WTC11 (cell line): ENCODE data around the gene USH1C. TPM values are rescaled to one million over a fixed set of nuclear protein-coding genes. Genes with fewer than 3 reads are reported as not detected.

Experiments
- ATAC-seq: fragments of 200-7000 bp; cut with Tn5 transposase; 2 replicates; pipeline ENCODE4 v1.10.0; 2021; ENCODE audit warnings: mild to moderate bottlenecking, moderate library complexity
- CTCF ChIA-PET: fragments of 300-600 bp; sonication (Branson Sonifier 250); formaldehyde crosslinking; loops from one replicate; lab custom pipeline; 2021; ENCODE audit warnings: antibody characterized with exemption; lab: Charles Lee
- POLR2A ChIA-PET: fragments of 350-600 bp; sonication (Branson Sonifier 250); formaldehyde crosslinking; loops from one replicate; lab custom pipeline; 2021; ENCODE audit warnings: antibody characterized with exemption; lab: Charles Lee
- DNase-seq: peaks from one replicate; pipeline ENCODE4 v3.0.0; 2021; ENCODE audit warnings: low spot score
- H3K27ac Mint-ChIP-seq: 2 replicates; pipeline ENCODE4 v1.8.0; 2021; ENCODE audit warnings: mixed read lengths
- H3K27me3 Mint-ChIP-seq: 2 replicates; pipeline ENCODE4 v1.8.0; 2021; ENCODE audit warnings: low read depth, mild to moderate bottlenecking, moderate library complexity, mixed read lengths
- H3K36me3 Mint-ChIP-seq: 2 replicates; pipeline ENCODE4 v1.8.0; 2021; ENCODE audit warnings: mixed read lengths
- H3K4me1 Mint-ChIP-seq: 2 replicates; pipeline ENCODE4 v1.8.0; 2022; ENCODE audit warnings: mixed read lengths
- H3K4me3 Mint-ChIP-seq: 2 replicates; pipeline ENCODE4 v1.8.0; 2021; ENCODE audit warnings: mild to moderate bottlenecking, moderate library complexity, mixed read lengths
- H3K9me3 Mint-ChIP-seq: 2 replicates; pipeline ENCODE4 v1.8.0; 2021; ENCODE audit warnings: mixed read lengths
- CBFB ChIP-seq: sonication (generic); formaldehyde crosslinking; IDR thresholded peaks from 2 replicates; pipeline ENCODE4 v1.8.1; 2022; ENCODE audit warnings: mild to moderate bottlenecking, low read depth, missing genetic modification reagents
- ELF4 ChIP-seq: sonication (generic); formaldehyde crosslinking; IDR thresholded peaks from 2 replicates; pipeline ENCODE4 v1.8.1; 2022; ENCODE audit warnings: low read depth, mild to moderate bottlenecking, moderate library complexity, missing genetic modification reagents
- EMX1 ChIP-seq: fragments of 250-450 bp; sonication (Bioruptor Pico); IDR thresholded peaks from 2 replicates; pipeline ENCODE4 v1.8.0; 2021; ENCODE audit warnings: mild to moderate bottlenecking
- FOXJ3 ChIP-seq: sonication (generic); formaldehyde crosslinking; IDR thresholded peaks from 2 replicates; pipeline ENCODE4 v1.9.0; 2021; ENCODE audit warnings: missing genetic modification reagents, mild to moderate bottlenecking, borderline replicate concordance
- FOXK1 ChIP-seq: sonication (generic); formaldehyde crosslinking; IDR thresholded peaks from 2 replicates; pipeline ENCODE4 v1.8.0; 2022; ENCODE audit warnings: mild to moderate bottlenecking, moderate library complexity, missing genetic modification reagents
- GTF2I ChIP-seq: fragments of 250-450 bp; sonication (Bioruptor Pico); conservative IDR thresholded peaks from 2 replicates; pipeline ENCODE4 v1.4.0; 2021; ENCODE audit warnings: mild to moderate bottlenecking
- KAT7 ChIP-seq: sonication (generic); formaldehyde crosslinking; IDR thresholded peaks from 2 replicates; pipeline ENCODE4 v1.8.1; 2023; ENCODE audit warnings: missing genetic modification reagents, mild to moderate bottlenecking, borderline replicate concordance
- NFATC4 ChIP-seq: fragments of 250-450 bp; sonication (Bioruptor Pico); IDR thresholded peaks from 2 replicates; pipeline ENCODE4 v1.9.0; 2021; ENCODE audit warnings: mild to moderate bottlenecking
- NFYB ChIP-seq: sonication (generic); formaldehyde crosslinking; conservative IDR thresholded peaks from 2 replicates; pipeline ENCODE4 v1.8.0; 2022; ENCODE audit warnings: low read depth, missing genetic modification reagents
- OVOL2 ChIP-seq: fragments of 250-450 bp; sonication (Bioruptor Pico); IDR thresholded peaks from 2 replicates; pipeline ENCODE4 v1.9.0; 2021; ENCODE audit warnings: mild to moderate bottlenecking, borderline replicate concordance
- TEAD4 ChIP-seq: sonication (generic); formaldehyde crosslinking; IDR thresholded peaks from 2 replicates; pipeline ENCODE4 v1.8.0; 2022; ENCODE audit warnings: mild to moderate bottlenecking, missing genetic modification reagents
- ZNF121 ChIP-seq: sonication (generic); formaldehyde crosslinking; IDR thresholded peaks from 2 replicates; pipeline ENCODE4 v1.8.0; 2023; ENCODE audit warnings: missing genetic modification reagents
- ZNF263 ChIP-seq: sonication (generic); formaldehyde crosslinking; IDR thresholded peaks from 2 replicates; pipeline ENCODE4 v1.8.1; 2022; ENCODE audit warnings: low read depth, mild to moderate bottlenecking, moderate library complexity, missing genetic modification reagents
- ZNF396 ChIP-seq: fragments of 250-450 bp; sonication (Bioruptor Pico); IDR thresholded peaks from 2 replicates; pipeline ENCODE4 v1.8.0; 2021; ENCODE audit warnings: mild to moderate bottlenecking, moderate library complexity, borderline replicate concordance
- ZNF423 ChIP-seq: fragments of 250-450 bp; sonication (Bioruptor Pico); IDR thresholded peaks from 2 replicates; pipeline ENCODE4 v2.1.2; 2022; ENCODE audit warnings: mild to moderate bottlenecking, moderate library complexity
- total RNA-seq: library from RNA; stranded (reverse); gene quantifications from 3 replicates; pipeline ENCODE4 v1.2.3, GENCODE V29; 2021
- TF ChIP-seq, protein P1 (sequence below): sonication (generic); formaldehyde crosslinking; IDR thresholded peaks from 2 replicates; pipeline ENCODE4 v1.8.0; 2023; ENCODE audit warnings: mild to moderate bottlenecking, missing genetic modification reagents
- TF ChIP-seq, protein P2 (sequence below): fragments of 250-450 bp; sonication (Bioruptor Pico); IDR thresholded peaks from 2 replicates; pipeline ENCODE4 v1.9.0; 2021; ENCODE audit warnings: moderate library complexity, mild to moderate bottlenecking, inconsistent platforms, borderline replicate concordance
- TF ChIP-seq, protein P3 (sequence below): sonication (generic); formaldehyde crosslinking; IDR thresholded peaks from 2 replicates; pipeline ENCODE4 v1.8.1; 2023; ENCODE audit warnings: mild to moderate bottlenecking, missing genetic modification reagents
- TF ChIP-seq, protein P4 (sequence below): sonication (generic); formaldehyde crosslinking; IDR thresholded peaks from 2 replicates; pipeline ENCODE4 v1.8.1; 2023; ENCODE audit warnings: mild to moderate bottlenecking, missing genetic modification reagents, moderate library complexity

The USH1C gene
- total RNA-seq, 1 experiment from 2014 or later = 3.9 TPM

DNA sequence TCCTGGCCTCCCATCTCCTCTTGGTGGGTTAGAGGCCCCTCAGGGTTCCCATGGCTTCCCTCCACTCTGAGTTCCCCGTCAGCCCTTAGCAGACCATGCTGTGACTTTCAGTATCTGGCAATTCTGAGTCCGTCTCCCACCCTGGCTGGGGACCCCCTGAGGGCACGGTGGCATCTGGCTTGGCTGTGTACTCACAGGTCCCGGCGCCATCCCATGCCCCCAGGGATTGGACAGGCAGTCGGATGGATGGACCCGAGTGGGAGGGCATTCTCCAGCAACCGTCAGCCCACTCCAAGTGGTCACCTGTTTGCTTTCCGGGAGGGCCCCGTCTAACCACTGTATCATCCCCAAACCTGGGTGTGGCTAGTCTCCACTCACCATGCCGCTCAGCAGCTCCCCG is 43.5 kb downstream of the USH1C start (continued):
- TF ChIP-seq ELF4 (CRISPR knock-in tag) (no peak), ZNF423 (no peak), FOXK1 (CRISPR knock-in tag) (no peak), EMX1 (CRISPR knock-in tag) (no peak), FOXJ3 (no peak), ZNF263 (CRISPR knock-in tag) (no peak), GTF2I (no peak)
- TF ChIP-seq, protein P1, sequence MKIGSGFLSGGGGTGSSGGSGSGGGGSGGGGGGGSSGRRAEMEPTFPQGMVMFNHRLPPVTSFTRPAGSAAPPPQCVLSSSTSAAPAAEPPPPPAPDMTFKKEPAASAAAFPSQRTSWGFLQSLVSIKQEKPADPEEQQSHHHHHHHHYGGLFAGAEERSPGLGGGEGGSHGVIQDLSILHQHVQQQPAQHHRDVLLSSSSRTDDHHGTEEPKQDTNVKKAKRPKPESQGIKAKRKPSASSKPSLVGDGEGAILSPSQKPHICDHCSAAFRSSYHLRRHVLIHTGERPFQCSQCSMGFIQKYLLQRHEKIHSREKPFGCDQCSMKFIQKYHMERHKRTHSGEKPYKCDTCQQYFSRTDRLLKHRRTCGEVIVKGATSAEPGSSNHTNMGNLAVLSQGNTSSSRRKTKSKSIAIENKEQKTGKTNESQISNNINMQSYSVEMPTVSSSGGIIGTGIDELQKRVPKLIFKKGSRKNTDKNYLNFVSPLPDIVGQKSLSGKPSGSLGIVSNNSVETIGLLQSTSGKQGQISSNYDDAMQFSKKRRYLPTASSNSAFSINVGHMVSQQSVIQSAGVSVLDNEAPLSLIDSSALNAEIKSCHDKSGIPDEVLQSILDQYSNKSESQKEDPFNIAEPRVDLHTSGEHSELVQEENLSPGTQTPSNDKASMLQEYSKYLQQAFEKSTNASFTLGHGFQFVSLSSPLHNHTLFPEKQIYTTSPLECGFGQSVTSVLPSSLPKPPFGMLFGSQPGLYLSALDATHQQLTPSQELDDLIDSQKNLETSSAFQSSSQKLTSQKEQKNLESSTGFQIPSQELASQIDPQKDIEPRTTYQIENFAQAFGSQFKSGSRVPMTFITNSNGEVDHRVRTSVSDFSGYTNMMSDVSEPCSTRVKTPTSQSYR (CRISPR knock-in tag) = no peak

DNA sequence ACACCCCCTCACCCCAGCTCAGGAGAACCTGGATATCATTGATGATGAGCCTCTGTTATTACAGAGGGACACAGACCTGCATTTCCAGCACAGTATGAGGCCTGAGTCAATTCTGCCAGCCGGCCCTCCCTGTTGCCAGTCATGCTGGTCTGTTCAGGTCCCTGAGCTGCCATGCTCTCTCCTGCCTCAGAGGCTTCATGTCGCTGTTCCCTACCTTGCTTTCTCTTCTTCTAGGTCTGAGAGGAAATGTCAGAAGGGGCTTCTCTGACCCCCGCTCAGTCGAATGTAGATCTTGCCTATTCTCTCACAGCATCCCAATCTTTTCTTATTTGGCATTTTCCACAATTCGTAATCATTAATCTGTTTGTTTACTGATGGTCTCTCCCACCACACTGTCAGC is 45.7 kb downstream of the USH1C start:
- DNase-seq (peak; percentile 47), ATAC-seq (peak; percentile 89)
- H3K9me3 Mint-ChIP-seq = no peaks in the 10 kb centered on the region
- ChIA-PET POLR2A (interaction anchor here (0.5 kb wide), 1 partner anchor 221 kb away, joined by 3 read pairs; the partner anchor contains the start of gene MYOD1), CTCF (interaction anchor here (0.6 to 2.0 kb wide), 23 partner anchors 9 to 332 kb away, joined by 3 to 25 read pairs (median 5); partner anchors contain the start of genes KCNJ11 and USH1C)
- H3K4me3 Mint-ChIP-seq = no peak overlapping the region
- no peak overlapping the region for H3K27ac Mint-ChIP-seq
- H3K36me3 Mint-ChIP-seq = no peaks in the 10 kb centered on the region
- TF ChIP-seq, protein P2, sequence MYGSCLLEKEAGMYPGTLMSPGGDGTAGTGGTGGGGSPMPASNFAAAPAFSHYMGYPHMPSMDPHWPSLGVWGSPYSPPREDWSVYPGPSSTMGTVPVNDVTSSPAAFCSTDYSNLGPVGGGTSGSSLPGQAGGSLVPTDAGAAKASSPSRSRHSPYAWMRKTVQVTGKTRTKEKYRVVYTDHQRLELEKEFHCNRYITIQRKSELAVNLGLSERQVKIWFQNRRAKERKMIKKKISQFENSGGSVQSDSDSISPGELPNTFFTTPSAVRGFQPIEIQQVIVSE (CRISPR knock-in tag) = no peak
- TF ChIP-seq ZNF121 = no peak
- TF ChIP-seq TEAD4 = no peak
- TF ChIP-seq ELF4 (CRISPR knock-in tag) = no peak
- no peak for TF ChIP-seq CBFB (CRISPR knock-in tag)
- TF ChIP-seq, protein P3, sequence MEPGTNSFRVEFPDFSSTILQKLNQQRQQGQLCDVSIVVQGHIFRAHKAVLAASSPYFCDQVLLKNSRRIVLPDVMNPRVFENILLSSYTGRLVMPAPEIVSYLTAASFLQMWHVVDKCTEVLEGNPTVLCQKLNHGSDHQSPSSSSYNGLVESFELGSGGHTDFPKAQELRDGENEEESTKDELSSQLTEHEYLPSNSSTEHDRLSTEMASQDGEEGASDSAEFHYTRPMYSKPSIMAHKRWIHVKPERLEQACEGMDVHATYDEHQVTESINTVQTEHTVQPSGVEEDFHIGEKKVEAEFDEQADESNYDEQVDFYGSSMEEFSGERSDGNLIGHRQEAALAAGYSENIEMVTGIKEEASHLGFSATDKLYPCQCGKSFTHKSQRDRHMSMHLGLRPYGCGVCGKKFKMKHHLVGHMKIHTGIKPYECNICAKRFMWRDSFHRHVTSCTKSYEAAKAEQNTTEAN (CRISPR knock-in tag) = no peak
- H3K4me1 Mint-ChIP-seq = 0 out of 2 replicates have a peak, but pooled peaks cover 2% of the 10 kb centered on the region
- H3K27me3 Mint-ChIP-seq = peaks cover 2% of the 10 kb centered on the region; the same call in 1 of the 2 replicates

DNA sequence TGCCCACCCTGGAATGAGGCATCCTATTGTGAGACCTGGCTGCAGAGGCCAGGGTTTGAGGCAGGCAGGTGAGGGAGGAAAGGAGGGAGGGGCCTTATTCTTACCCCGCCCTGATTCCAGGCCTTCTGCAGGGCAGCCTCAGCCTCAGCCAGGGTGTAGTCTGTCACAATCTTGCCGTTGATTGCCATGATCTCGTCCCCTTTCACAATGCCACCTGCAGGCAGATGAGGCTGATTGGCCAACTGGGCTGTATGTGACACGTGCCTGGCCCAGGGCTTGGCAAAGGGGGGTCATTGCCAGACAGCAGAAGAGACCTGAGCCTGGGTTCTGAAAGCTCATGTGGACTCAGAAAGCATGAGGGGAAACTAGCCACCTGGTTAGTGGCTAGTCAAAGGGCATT is 46.2 kb downstream of the USH1C start:
- ChIA-PET POLR2A (no interaction called here), CTCF (interaction anchor here (0.8 to 2.0 kb wide), 21 partner anchors 9 to 150 kb away, joined by 3 to 25 read pairs (median 5); partner anchors contain the start of genes KCNJ11 and USH1C)
- Mint-ChIP-seq H3K4me3 (no peak overlapping the region), H3K27ac (no peak overlapping the region), H3K36me3 (no peaks in the 10 kb centered on the region), H3K4me1 (0 out of 2 replicates have a peak, but pooled peaks cover 2% of the 10 kb centered on the region), H3K9me3 (no peaks in the 10 kb centered on the region), H3K27me3 (peaks cover 2% of the 10 kb centered on the region; the same call in 1 of the 2 replicates)
- peak; percentile 30 for DNase-seq
- peak; percentile 81 for ATAC-seq
- TF ChIP-seq OVOL2 (CRISPR knock-in tag) (no peak), ZNF396 (CRISPR knock-in tag) (no peak), KAT7 (CRISPR knock-in tag) (no peak), NFATC4 (CRISPR knock-in tag) (no peak), NFYB (CRISPR knock-in tag) (peak; percentile 47)
- TF ChIP-seq, protein P4, sequence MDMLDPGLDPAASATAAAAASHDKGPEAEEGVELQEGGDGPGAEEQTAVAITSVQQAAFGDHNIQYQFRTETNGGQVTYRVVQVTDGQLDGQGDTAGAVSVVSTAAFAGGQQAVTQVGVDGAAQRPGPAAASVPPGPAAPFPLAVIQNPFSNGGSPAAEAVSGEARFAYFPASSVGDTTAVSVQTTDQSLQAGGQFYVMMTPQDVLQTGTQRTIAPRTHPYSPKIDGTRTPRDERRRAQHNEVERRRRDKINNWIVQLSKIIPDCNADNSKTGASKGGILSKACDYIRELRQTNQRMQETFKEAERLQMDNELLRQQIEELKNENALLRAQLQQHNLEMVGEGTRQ = peak; percentile 32; the same call in 1 of the 2 replicates
